Measurements from ENCODE around the gene FAM117A. TPM values are rescaled to one million over a fixed set of nuclear protein-coding genes. Genes with fewer than 3 reads are reported as not detected.

The FAM117A gene
- total and polyA plus RNA-seq, 2 donors (not counting 1 experiment from before 2014, with no cell fraction given) = 93.4 to 162 TPM

GRCh38 chr17:49762151-49762941, 1.6 kb downstream of the FAM117A start:
- Histone ChIP-seq H3K9ac (ENCODE audit: low read length) (peak overlapping the region; percentile 75), H3K36me3 (replicated peaks in 1 of 2; ENCODE audit: control extremely low read depth in 1 of 2, control insufficient read depth in 1 of 2, extremely low read depth in 1 of 2, insufficient read depth in 2 of 2, low read length in 1 of 2) (peaks cover 2 to 19% of the 10 kb centered on the region in 2 experiments), H4K20me1 (ENCODE audit: control insufficient read depth, insufficient read depth, low read length, poor library complexity, severe bottlenecking) (peaks cover 54% of the 10 kb centered on the region), H3K4me2 (replicated peaks; ENCODE audit: low read depth, low read length, poor library complexity, severe bottlenecking) (peak overlapping the region; percentile 88), H3K27me3 (replicated peaks in 1 of 4; ENCODE audit: control extremely low read depth in 1 of 4, control insufficient read depth in 3 of 4, insufficient read depth in 4 of 4, low read length in 3 of 4) (no peaks in the 10 kb centered on the region), H3K9me3 (ENCODE audit: control extremely low read depth in 1 of 3, control insufficient read depth in 2 of 3, insufficient read depth in 1 of 3, low read length in 2 of 3) (peaks cover 0 to 3% (median 1%) of the 10 kb centered on the region in 3 donors), H3K4me3 (ENCODE audit: control extremely low read depth in 1 of 5, extremely low read depth in 1 of 5, insufficient read depth in 1 of 5, low read depth in 2 of 5, low read length in 4 of 5) (peak overlapping the region in 4 of 5 experiments; percentile 63 to 77 (median 76)), H2AFZ (ENCODE audit: insufficient read depth, low read depth, low read length, poor library complexity, severe bottlenecking) (no peak overlapping the region), H3K27ac (ENCODE audit: low read length in 2 of 2) (peak overlapping the region; percentile 39 to 66), H3K79me2 (ENCODE audit: control insufficient read depth, insufficient read depth, low read length) (peaks cover 65% of the 10 kb centered on the region), H3K4me1 (ENCODE audit: control insufficient read depth in 2 of 2, insufficient read depth in 2 of 2, low read length in 2 of 2) (peaks cover 42 to 46% of the 10 kb centered on the region in 2 donors)
- WGBS (ENCODE audit: insufficient coverage) = no CpG with 5 or more reads among the region's 6 CpGs
- H3K4me3 Mint-ChIP-seq = peak overlapping the region; percentile 96
- POLR2A ChIA-PET = interaction anchor here (0.6 to 4.5 kb wide), 5 partner anchors 13 to 85 kb away, joined by 4 to 75 read pairs (median 21); partner anchors contain the start of gene SLC35B1
- CTCF ChIA-PET = interaction anchor here (0.6 to 7.2 kb wide), 8 partner anchors 10 to 192 kb away, joined by 3 to 55 read pairs (median 4); partner anchors contain the start of genes KAT7 and SLC35B1
- no peaks in the 10 kb centered on the region for H3K27me3 Mint-ChIP-seq
- ATAC-seq (ENCODE audit: low read depth) = no peak
- H3K4me1 Mint-ChIP-seq = peaks cover 61% of the 10 kb centered on the region
- TF ChIP-seq EZH2 (IDR thresholded peaks at IDR 0.05; ENCODE audit: borderline replicate concordance, insufficient read depth, low read depth, low read length, poor library complexity, severe bottlenecking) = no peak
- TF ChIP-seq CTCF (IDR thresholded peaks at IDR 0.05) = no peak
- DNase-seq = no peak
- H3K27ac Mint-ChIP-seq = peak overlapping the region; percentile 82
- intact Hi-C loops (cut with micrococcal nuclease) = no loop called here
- no peaks in the 10 kb centered on the region for H3K9me3 Mint-ChIP-seq (ENCODE audit: insufficient read depth)

All from B cell (primary cell).